SH-SY5Y (cell line): Measurements from ENCODE around the gene SAA2.

Experiments used
- GATA2 ChIP-seq: IDR thresholded peaks from 2 replicates; pipeline ENCODE4 v1.6.1; 2011; ENCODE audit warnings: mild to moderate bottlenecking, low read depth, low read length
- GATA3 ChIP-seq: IDR thresholded peaks from 2 replicates; pipeline ENCODE4 v1.6.1; 2011; ENCODE audit warnings: low read depth, mild to moderate bottlenecking, low read length, moderate library complexity

GRCh38 chr11:18221274-18221876 is 27.1 kb downstream of the SAA2 start:
- no peak for TF ChIP-seq GATA2
- no peak for TF ChIP-seq GATA3
